ENCODE data around the gene GMDS. TPM values are rescaled to one million over a fixed set of nuclear protein-coding genes. Genes with fewer than 3 reads are reported as not detected.

Gene GMDS
- total RNA-seq, 4 donors from 2014 or later = 9.5 to 32.8 (median 22.4) TPM

- H3K4me1 ChIP-seq = no peaks in the 10 kb centered on the region
- no peak for TF ChIP-seq POLR2A (IDR thresholded peaks at IDR 0.05)
- TF ChIP-seq, protein P1, sequence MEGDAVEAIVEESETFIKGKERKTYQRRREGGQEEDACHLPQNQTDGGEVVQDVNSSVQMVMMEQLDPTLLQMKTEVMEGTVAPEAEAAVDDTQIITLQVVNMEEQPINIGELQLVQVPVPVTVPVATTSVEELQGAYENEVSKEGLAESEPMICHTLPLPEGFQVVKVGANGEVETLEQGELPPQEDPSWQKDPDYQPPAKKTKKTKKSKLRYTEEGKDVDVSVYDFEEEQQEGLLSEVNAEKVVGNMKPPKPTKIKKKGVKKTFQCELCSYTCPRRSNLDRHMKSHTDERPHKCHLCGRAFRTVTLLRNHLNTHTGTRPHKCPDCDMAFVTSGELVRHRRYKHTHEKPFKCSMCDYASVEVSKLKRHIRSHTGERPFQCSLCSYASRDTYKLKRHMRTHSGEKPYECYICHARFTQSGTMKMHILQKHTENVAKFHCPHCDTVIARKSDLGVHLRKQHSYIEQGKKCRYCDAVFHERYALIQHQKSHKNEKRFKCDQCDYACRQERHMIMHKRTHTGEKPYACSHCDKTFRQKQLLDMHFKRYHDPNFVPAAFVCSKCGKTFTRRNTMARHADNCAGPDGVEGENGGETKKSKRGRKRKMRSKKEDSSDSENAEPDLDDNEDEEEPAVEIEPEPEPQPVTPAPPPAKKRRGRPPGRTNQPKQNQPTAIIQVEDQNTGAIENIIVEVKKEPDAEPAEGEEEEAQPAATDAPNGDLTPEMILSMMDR (IDR thresholded peaks at IDR 0.05) = no peak
- no peak overlapping the region for H3K27ac ChIP-seq
- H3K36me3 ChIP-seq = no peaks in the 10 kb centered on the region
- no peaks in the 10 kb centered on the region for H3K9me3 ChIP-seq
- no peak for DNase-seq
- no peak overlapping the region for H3K4me3 ChIP-seq (replicated peaks in 1 of 3)
- intact Hi-C loops (cut with DNase I) = no loop called here
- WGBS, 2 donors = 97 to 99% methylated on average over 6 of the region's 6 CpGs
- no peaks in the 10 kb centered on the region for H3K27me3 ChIP-seq
Observed at GRCh38 chr6:1806935-1807334, 438.5 kb downstream of the GMDS start.

GRCh38 chr6:1802491-1803395, 442.7 kb downstream of the GMDS start:
- no peak overlapping the region for H3K4me3 ChIP-seq (replicated peaks in 1 of 3)
- H3K27ac ChIP-seq = no peak overlapping the region
- no peaks in the 10 kb centered on the region for H3K27me3 ChIP-seq
- no peaks in the 10 kb centered on the region for H3K36me3 ChIP-seq
- DNase-seq = no peak
- intact Hi-C loops (cut with DNase I) = no loop called here
- no peaks in the 10 kb centered on the region for H3K9me3 ChIP-seq
- TF ChIP-seq POLR2A (IDR thresholded peaks at IDR 0.05) = no peak
- TF ChIP-seq, protein P1 (IDR thresholded peaks at IDR 0.05) = no peak
- WGBS, 2 donors = 81 to 82% methylated on average over 17 of the region's 17 CpGs
- no peaks in the 10 kb centered on the region for H3K4me1 ChIP-seq

GRCh38 chr6:1801401-1801800, 444.0 kb downstream of the GMDS start:
- WGBS, 2 donors = 82 to 88% methylated on average over 7 of the region's 7 CpGs
- Histone ChIP-seq H3K9me3 (no peaks in the 10 kb centered on the region), H3K27me3 (no peaks in the 10 kb centered on the region), H3K4me1 (no peaks in the 10 kb centered on the region), H3K4me3 (replicated peaks in 1 of 3) (no peak overlapping the region), H3K36me3 (no peaks in the 10 kb centered on the region), H3K27ac (no peak overlapping the region)
- no peak for TF ChIP-seq POLR2A (IDR thresholded peaks at IDR 0.05)
- TF ChIP-seq, protein P1 (IDR thresholded peaks at IDR 0.05) = no peak
- intact Hi-C loops (cut with DNase I) = no loop called here
- no peak for DNase-seq

GRCh38 chr6:1800845-1801244, 444.6 kb downstream of the GMDS start:
- H3K4me1 ChIP-seq = no peaks in the 10 kb centered on the region
- 84 to 94% methylated on average over 4 of the region's 4 CpGs for WGBS, 2 donors
- no peaks in the 10 kb centered on the region for H3K27me3 ChIP-seq

DNA sequence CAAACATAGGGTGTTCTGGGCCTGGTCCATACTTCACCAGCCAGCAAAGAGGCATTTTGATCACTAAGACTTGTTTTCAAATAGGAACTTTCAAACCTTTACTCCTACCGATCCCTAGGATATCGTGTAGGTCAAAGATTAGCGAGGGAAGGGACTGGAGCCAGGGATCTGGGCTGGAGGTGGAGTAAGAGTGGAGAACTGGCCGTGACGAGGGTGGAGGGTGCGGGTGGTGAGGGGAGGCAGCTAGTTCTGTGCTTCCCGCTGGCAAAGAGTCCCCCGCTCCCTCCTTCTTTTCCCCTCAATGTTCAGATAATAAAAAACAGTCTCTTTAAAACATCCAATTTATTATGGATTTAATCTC, 446.5 kb downstream of the GMDS start:
- 95 to 97% methylated on average over 8 of the region's 8 CpGs for WGBS, 2 donors
- no peaks in the 10 kb centered on the region for H3K36me3 ChIP-seq
- H3K27ac ChIP-seq = no peak overlapping the region
- intact Hi-C loops (cut with DNase I) = no loop called here
- no peaks in the 10 kb centered on the region for H3K9me3 ChIP-seq
- H3K27me3 ChIP-seq = no peaks in the 10 kb centered on the region
- no peak for TF ChIP-seq POLR2A (IDR thresholded peaks at IDR 0.05)
- TF ChIP-seq, protein P1 (IDR thresholded peaks at IDR 0.05) = no peak
- H3K4me1 ChIP-seq = no peaks in the 10 kb centered on the region
- H3K4me3 ChIP-seq (replicated peaks in 1 of 3) = no peak overlapping the region
- no peak for DNase-seq

More at GRCh38 chr6:1800845-1801244, 444.6 kb downstream of the GMDS start:
- Histone ChIP-seq H3K4me3 (replicated peaks in 1 of 3) (no peak overlapping the region), H3K36me3 (no peaks in the 10 kb centered on the region), H3K27ac (no peak overlapping the region), H3K9me3 (no peaks in the 10 kb centered on the region)
- no peak for DNase-seq
- intact Hi-C loops (cut with DNase I) = no loop called here
- TF ChIP-seq, protein P1 (IDR thresholded peaks at IDR 0.05) = no peak
- TF ChIP-seq POLR2A (IDR thresholded peaks at IDR 0.05) = no peak
